Measurements from ENCODE around the gene SLC1A5. TPM values are rescaled to one million over a fixed set of nuclear protein-coding genes. Genes with fewer than 3 reads are reported as not detected.
"Not testable (repeated sequence)": the region's sequence is repeated elsewhere in the genome, so short reads cannot be mapped to it uniquely, and the experiment has no call there.

SLC1A5 gene
- total and polyA plus RNA-seq, 11 donors = 3.7 to 22.4 (median 8.9) TPM

- H3K27me3 ChIP-seq = no peaks in the 10 kb centered on the region
- DNase-seq (no peak), ATAC-seq (no peak)
- no peak overlapping the region for H3K27ac ChIP-seq
- H3K4me3 ChIP-seq = no peak overlapping the region
- H3K36me3 ChIP-seq = no peaks in the 10 kb centered on the region
- intact Hi-C loops (cut with DNase I) = no loop called here
- no peaks in the 10 kb centered on the region for H3K9me3 ChIP-seq
- peaks cover 0 to 18% (median 4%) of the 10 kb centered on the region in 12 donors for H3K4me1 ChIP-seq
- WGBS, 4 donors = 88 to 99% (median 95%) methylated on average over 12 to 13 of the region's 13 CpGs
- TF ChIP-seq CTCF (IDR thresholded peaks at IDR 0.05) = no peak
- TF ChIP-seq POLR2A (IDR thresholded peaks at IDR 0.05) = no peak
These were observed 21.3 kb upstream of the SLC1A5 start for GRCh38 chr19:46809534-46810272.

GRCh38 chr19:46806656-46807055, 18.3 kb upstream of the SLC1A5 start:
- H3K4me1 ChIP-seq = no peaks in the 10 kb centered on the region
- 78 to 90% (median 89%) methylated on average over 3 to 7 of the region's 7 CpGs for WGBS, 4 donors
- ATAC-seq (no peak), DNase-seq (no peak)
- TF ChIP-seq POLR2A (IDR thresholded peaks at IDR 0.05) = no peak
- no peak for TF ChIP-seq CTCF (IDR thresholded peaks at IDR 0.05)
- H3K36me3 ChIP-seq = no peaks in the 10 kb centered on the region
- H3K27ac ChIP-seq = no peak overlapping the region
- H3K9me3 ChIP-seq = no peaks in the 10 kb centered on the region
- no peak overlapping the region for H3K4me3 ChIP-seq
- intact Hi-C loops (cut with DNase I) = no loop called here
- no peaks in the 10 kb centered on the region for H3K27me3 ChIP-seq

- DNase-seq; intact Hi-C loops (cut with DNase I); H3K27me3 ChIP-seq; H3K4me3 ChIP-seq; H3K27ac ChIP-seq; H3K9me3 ChIP-seq; ATAC-seq; H3K4me1 ChIP-seq; H3K36me3 ChIP-seq: not testable (repeated sequence)
- WGBS, 4 donors = 91 to 94% (median 92%) methylated on average over 4 of the region's 4 CpGs
These were observed 16.0 kb upstream of the SLC1A5 start for GRCh38 chr19:46804432-46804831.

GRCh38 chr19:46803555-46803954, 15.2 kb upstream of the SLC1A5 start:
- Histone ChIP-seq H3K4me3 (no peak overlapping the region), H3K4me1 (no peaks in the 10 kb centered on the region), H3K27ac (no peak overlapping the region), H3K36me3 (no peaks in the 10 kb centered on the region), H3K9me3 (no peaks in the 10 kb centered on the region), H3K27me3 (no peaks in the 10 kb centered on the region)
- DNase-seq = no peak
- 79 to 80% (median 80%) methylated on average over 2 of the region's 2 CpGs for WGBS, 4 donors
- TF ChIP-seq POLR2A (IDR thresholded peaks at IDR 0.05) (no peak), CTCF (IDR thresholded peaks at IDR 0.05) (no peak)
- ATAC-seq = no peak
- intact Hi-C loops (cut with DNase I) = no loop called here

GRCh38 chr19:46802152-46802551, 13.8 kb upstream of the SLC1A5 start:
- no peak for ATAC-seq

More at GRCh38 chr19:46802152-46802551, 13.8 kb upstream of the SLC1A5 start:
- Histone ChIP-seq H3K27ac (no peak overlapping the region), H3K9me3 (no peaks in the 10 kb centered on the region), H3K4me1 (no peaks in the 10 kb centered on the region), H3K36me3 (no peaks in the 10 kb centered on the region), H3K4me3 (no peak overlapping the region), H3K27me3 (no peaks in the 10 kb centered on the region)
- intact Hi-C loops (cut with DNase I) = no loop called here
- no peak for DNase-seq
- TF ChIP-seq CTCF (IDR thresholded peaks at IDR 0.05) (no peak), POLR2A (IDR thresholded peaks at IDR 0.05) (no peak)
- 95 to 98% (median 96%) methylated on average over 5 of the region's 5 CpGs for WGBS, 4 donors
